ENCODE results near the gene GALNT6. TPM values are rescaled to one million over a fixed set of nuclear protein-coding genes. Genes with fewer than 3 reads are reported as not detected.
"Not testable (repeated sequence)": the region's sequence is repeated elsewhere in the genome, so short reads cannot be mapped to it uniquely, and the experiment has no call there.

GALNT6 gene
- polyA plus RNA-seq, 6 donors from 2014 or later = 3.3 to 25.6 (median 13.2) TPM

DNA sequence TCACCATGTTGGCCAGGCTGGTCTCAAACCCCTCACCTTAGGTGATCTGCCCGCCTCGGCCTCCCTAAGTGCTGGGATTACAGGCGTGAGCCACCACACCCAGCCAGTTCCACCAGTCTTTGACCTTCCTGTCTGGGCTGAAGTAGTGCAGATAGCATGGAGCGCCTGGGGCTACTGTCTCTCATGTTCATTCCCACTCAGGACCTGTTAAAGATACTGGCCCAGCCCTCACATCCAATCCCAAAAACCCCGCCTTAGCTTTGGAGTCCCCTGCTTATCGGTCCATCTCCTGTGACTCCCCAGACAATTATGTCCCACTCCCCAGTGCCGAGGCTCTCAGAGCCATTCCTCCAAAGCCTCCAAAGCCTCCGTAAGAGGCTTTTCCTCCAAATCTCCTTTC lies 32.7 kb downstream of the GALNT6 start:
- Mint-ChIP-seq H3K4me3 (peak overlapping the region in 7 of 8 donors; percentile 0 to 89 (median 74)), H3K36me3 (peaks cover 12 to 20% of the 10 kb centered on the region in 2 donors), H3K27me3 (no peaks in the 10 kb centered on the region), H3K27ac (peak overlapping the region; percentile 42 to 99 (median 96)), H3K9me3 (no peaks in the 10 kb centered on the region), H3K4me1 (peaks cover 41 to 69% (median 65%) of the 10 kb centered on the region in 3 donors)
- ATAC-seq (ENCODE audit: low read depth in 2 of 2) = no peak
- DNase-seq = no peak

DNA sequence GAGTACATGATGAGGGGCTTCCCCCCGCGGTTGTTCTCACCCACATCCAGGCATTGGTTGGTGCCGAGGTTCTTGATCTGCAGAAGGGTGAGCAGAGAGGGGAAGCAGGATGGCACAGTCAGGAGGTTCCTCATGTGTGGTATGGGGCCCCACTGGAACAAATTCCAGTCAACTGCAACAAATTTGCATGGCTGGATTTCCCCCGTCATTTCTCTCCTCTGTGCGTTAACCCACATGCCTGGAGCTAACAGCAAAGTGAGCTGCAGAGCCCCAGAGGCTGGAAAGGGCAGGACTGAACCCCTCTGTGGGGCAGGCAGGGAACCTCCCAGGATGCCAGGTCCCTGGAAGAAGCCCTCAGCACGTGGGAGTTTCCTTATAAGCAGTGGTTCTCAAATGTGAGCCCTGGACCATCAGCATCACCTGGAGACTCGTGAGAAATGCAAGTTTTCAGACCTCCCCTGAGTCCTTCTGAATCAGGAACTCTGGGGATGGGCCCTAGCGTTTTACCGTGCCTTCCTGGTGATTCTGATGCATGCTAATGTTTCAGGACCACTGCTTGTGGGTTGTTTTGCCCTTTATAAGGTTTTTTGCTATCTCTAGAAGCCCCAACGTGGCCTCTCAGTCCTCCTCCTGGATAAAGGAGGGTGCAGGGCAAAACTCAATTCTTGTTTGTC lies 33.7 kb downstream of the GALNT6 start:
- peak overlapping the region; percentile 46 to 89 (median 74) for H3K4me3 Mint-ChIP-seq
- H3K27ac Mint-ChIP-seq = peak overlapping the region; percentile 84 to 99 (median 96)
- no peaks in the 10 kb centered on the region for H3K9me3 Mint-ChIP-seq
- peak; percentile 87 for DNase-seq
- H3K36me3 Mint-ChIP-seq = peaks cover 12 to 20% of the 10 kb centered on the region in 2 donors
- peak; percentile 93 to 94 for ATAC-seq (ENCODE audit: low read depth in 2 of 2)
- H3K27me3 Mint-ChIP-seq = no peaks in the 10 kb centered on the region
- H3K4me1 Mint-ChIP-seq = peaks cover 41 to 70% (median 68%) of the 10 kb centered on the region in 3 donors

GRCh38 chr12:51351913-51352532 lies 39.2 kb downstream of the GALNT6 start:
- peak; percentile 38 to 58 for ATAC-seq (ENCODE audit: low read depth in 2 of 2)
- DNase-seq = peak; percentile 42
- no peaks in the 10 kb centered on the region for H3K36me3 Mint-ChIP-seq
- peaks cover 15 to 37% (median 35%) of the 10 kb centered on the region in 3 donors for H3K4me1 Mint-ChIP-seq
- no peak overlapping the region for H3K4me3 Mint-ChIP-seq
- no peaks in the 10 kb centered on the region for H3K9me3 Mint-ChIP-seq
- H3K27ac Mint-ChIP-seq = peak overlapping the region in 3 of 6 donors; percentile 39 to 84 (median 44)
- H3K27me3 Mint-ChIP-seq = peaks cover 0 to 4% (median 0%) of the 10 kb centered on the region in 3 donors

GRCh38 chr12:51349026-51349425 lies 42.2 kb downstream of the GALNT6 start:
- H3K9me3 Mint-ChIP-seq = no peaks in the 10 kb centered on the region
- peaks cover 0 to 7% (median 0%) of the 10 kb centered on the region in 3 donors for H3K27me3 Mint-ChIP-seq
- no peaks in the 10 kb centered on the region for H3K36me3 Mint-ChIP-seq
- H3K4me3 Mint-ChIP-seq = no peak overlapping the region
- ATAC-seq (ENCODE audit: low read depth in 2 of 2) = no peak
- no peak for DNase-seq
- peaks cover 24 to 47% (median 46%) of the 10 kb centered on the region in 3 donors for H3K4me1 Mint-ChIP-seq
- peak overlapping the region in 2 of 6 donors; percentile 69 to 78 for H3K27ac Mint-ChIP-seq

GRCh38 chr12:51348116-51348515 lies 43.1 kb downstream of the GALNT6 start:
- Mint-ChIP-seq H3K27me3 (peaks cover 0 to 7% (median 0%) of the 10 kb centered on the region in 3 donors), H3K4me1 (peaks cover 33 to 56% (median 55%) of the 10 kb centered on the region in 3 donors), H3K36me3 (no peaks in the 10 kb centered on the region), H3K4me3 (no peak overlapping the region), H3K27ac (peak overlapping the region in 4 of 6 donors; percentile 34 to 90 (median 72)), H3K9me3 (no peaks in the 10 kb centered on the region)
- DNase-seq (no peak), ATAC-seq (ENCODE audit: low read depth in 2 of 2) (no peak)

DNA sequence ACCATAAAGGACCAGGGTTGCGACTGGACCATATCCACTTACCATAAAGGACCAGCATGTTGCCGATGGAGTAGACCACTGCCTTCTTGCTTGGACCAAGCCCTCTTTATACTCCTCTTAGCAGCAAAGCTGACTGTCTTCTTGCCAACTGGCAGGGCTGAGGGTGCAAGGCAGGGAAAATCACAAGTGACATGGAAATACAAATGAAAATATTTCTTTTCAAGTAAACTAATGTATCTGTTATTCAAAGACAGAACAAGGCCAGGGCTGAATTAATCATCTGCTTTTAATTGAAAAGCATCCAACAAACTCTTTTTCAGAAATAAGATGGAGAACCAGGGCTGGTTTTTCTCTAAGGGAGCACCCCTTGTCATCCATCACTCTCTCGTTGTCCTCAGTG lies 44.6 kb downstream of the GALNT6 start, which contains the start of gene CELA1:
Gene CELA1 (minus strand): TSS at position 99 of the 400 bp plus-strand sequence. CDS start 41 bp downstream, at position 58.
- Mint-ChIP-seq H3K36me3 (no peaks in the 10 kb centered on the region), H3K4me3 (peak within 1 kb of the TSS in 1 of 8 donors; percentile 16), H3K27me3 (peaks cover 0 to 7% (median 0%) of the 10 kb centered on the region in 3 donors), H3K4me1 (peaks cover 40 to 60% (median 59%) of the 10 kb centered on the region in 3 donors), H3K9me3 (no peaks in the 10 kb centered on the region), H3K27ac (peak within 1 kb of the TSS in 3 of 6 donors; percentile 44 to 62 (median 53))
- ATAC-seq (ENCODE audit: low read depth in 2 of 2) (no peak), DNase-seq (no peak)

GRCh38 chr12:51345681-51346080 lies 45.5 kb downstream of the GALNT6 start:
- H3K36me3 Mint-ChIP-seq = no peaks in the 10 kb centered on the region
- H3K27me3 Mint-ChIP-seq = peaks cover 0 to 7% (median 0%) of the 10 kb centered on the region in 3 donors
- H3K27ac Mint-ChIP-seq = peak overlapping the region in 1 of 6 donors; percentile 62
- H3K4me1 Mint-ChIP-seq = peaks cover 47 to 62% (median 60%) of the 10 kb centered on the region in 3 donors
- H3K9me3 Mint-ChIP-seq = no peaks in the 10 kb centered on the region
- ATAC-seq (ENCODE audit: low read depth in 2 of 2) = no peak
- H3K4me3 Mint-ChIP-seq = no peak overlapping the region
- no peak for DNase-seq

GRCh38 chr12:51343201-51343600 lies 48.0 kb downstream of the GALNT6 start:
- Mint-ChIP-seq H3K36me3 (no peaks in the 10 kb centered on the region), H3K4me1 (peaks cover 47 to 60% (median 57%) of the 10 kb centered on the region in 3 donors), H3K27me3 (peaks cover 0 to 7% (median 0%) of the 10 kb centered on the region in 3 donors), H3K27ac (peak overlapping the region in 3 of 6 donors; percentile 5 to 86 (median 56)), H3K9me3 (no peaks in the 10 kb centered on the region), H3K4me3 (peak overlapping the region in 4 of 8 donors; percentile 12 to 67 (median 26))
- no peak for ATAC-seq (ENCODE audit: low read depth in 2 of 2)
- no peak for DNase-seq

- no peaks in the 10 kb centered on the region for H3K9me3 Mint-ChIP-seq
- DNase-seq (no peak), ATAC-seq (ENCODE audit: low read depth in 2 of 2) (no peak)
- H3K27ac Mint-ChIP-seq = peak overlapping the region in 2 of 6 donors; percentile 58 to 88
- peak overlapping the region in 1 of 8 donors; percentile 57 for H3K4me3 Mint-ChIP-seq
- peaks cover 47 to 60% (median 57%) of the 10 kb centered on the region in 3 donors for H3K4me1 Mint-ChIP-seq
- no peaks in the 10 kb centered on the region for H3K36me3 Mint-ChIP-seq
- H3K27me3 Mint-ChIP-seq = peaks cover 0 to 6% (median 0%) of the 10 kb centered on the region in 3 donors
Measured at GRCh38 chr12:51342416-51342815, 48.8 kb downstream of the GALNT6 start.

DNA sequence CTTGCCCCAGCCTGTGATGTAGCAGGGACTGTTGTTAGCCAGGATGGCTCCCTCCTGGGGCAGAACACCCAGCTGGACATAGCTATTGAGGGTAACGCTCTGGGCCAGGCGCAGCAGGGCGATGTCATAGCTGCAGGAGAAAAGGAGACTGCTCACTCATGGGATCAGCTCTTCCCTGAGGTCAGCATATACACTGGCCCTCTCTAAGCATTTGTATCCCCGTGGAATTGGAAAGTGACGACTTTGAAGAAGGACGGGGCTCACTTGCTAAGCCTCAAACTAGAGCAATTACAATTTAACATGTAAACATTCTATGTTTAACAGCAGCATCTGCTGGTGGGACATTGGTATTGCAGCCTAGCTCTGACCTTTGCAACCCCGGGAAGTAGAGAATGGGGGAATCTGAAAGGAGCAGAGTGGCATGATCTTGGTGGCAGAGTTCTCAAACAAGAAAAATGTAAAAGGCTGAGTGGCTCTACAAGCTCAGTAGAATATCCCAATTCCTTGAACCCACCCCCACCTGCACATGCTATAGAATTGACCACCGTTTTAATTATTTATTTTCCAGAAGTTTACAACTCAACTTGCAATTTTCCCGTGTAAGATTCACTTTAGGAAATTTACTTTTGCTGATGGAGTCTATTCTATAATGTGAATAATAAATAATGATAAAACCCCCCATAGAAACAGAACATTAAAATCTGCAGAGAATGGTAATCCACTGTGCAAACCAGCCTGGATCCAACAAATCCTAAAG lies 49.8 kb downstream of the GALNT6 start:
- Mint-ChIP-seq H3K4me3 (peak overlapping the region in 6 of 8 donors; percentile 32 to 71 (median 52)), H3K9me3 (no peaks in the 10 kb centered on the region)
- DNase-seq = peak; percentile 70

DNA sequence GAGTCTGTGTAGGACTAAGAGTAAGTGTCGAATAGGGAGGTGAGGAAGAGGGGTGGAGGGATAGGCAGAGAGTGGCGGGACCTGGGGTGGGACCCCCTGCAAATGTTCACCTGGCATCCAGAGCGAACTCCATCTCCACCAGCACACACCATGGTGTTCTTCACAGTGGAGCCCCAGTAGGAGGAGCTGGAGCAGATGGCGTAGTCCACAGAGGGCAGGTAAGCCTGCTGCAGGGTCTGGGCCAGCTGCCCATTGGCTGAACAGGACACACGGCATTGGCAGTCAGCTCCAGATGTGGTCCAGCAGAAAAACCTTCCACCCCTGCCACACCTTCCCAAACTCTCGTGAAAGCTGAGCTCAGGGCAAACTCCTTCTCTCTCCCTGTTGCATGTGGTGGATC lies 51.5 kb downstream of the GALNT6 start:
- peaks cover 0 to 5% (median 5%) of the 10 kb centered on the region in 3 donors for H3K27me3 Mint-ChIP-seq
- H3K9me3 Mint-ChIP-seq = no peaks in the 10 kb centered on the region
- no peaks in the 10 kb centered on the region for H3K36me3 Mint-ChIP-seq
- H3K27ac Mint-ChIP-seq = no peak overlapping the region
- peaks cover 42 to 51% (median 42%) of the 10 kb centered on the region in 3 donors for H3K4me1 Mint-ChIP-seq
- no peak overlapping the region for H3K4me3 Mint-ChIP-seq
- DNase-seq (no peak), ATAC-seq (ENCODE audit: low read depth in 2 of 2) (no peak)

More for the DNA sequence above, 49.8 kb downstream of the GALNT6 start:
- H3K27me3 Mint-ChIP-seq = no peaks in the 10 kb centered on the region
- H3K36me3 Mint-ChIP-seq = no peaks in the 10 kb centered on the region
- peak overlapping the region; percentile 23 to 88 (median 76) for H3K27ac Mint-ChIP-seq
- peak; percentile 65 to 73 for ATAC-seq (ENCODE audit: low read depth in 2 of 2)
- H3K4me1 Mint-ChIP-seq = peaks cover 50 to 60% (median 56%) of the 10 kb centered on the region in 3 donors

DNA sequence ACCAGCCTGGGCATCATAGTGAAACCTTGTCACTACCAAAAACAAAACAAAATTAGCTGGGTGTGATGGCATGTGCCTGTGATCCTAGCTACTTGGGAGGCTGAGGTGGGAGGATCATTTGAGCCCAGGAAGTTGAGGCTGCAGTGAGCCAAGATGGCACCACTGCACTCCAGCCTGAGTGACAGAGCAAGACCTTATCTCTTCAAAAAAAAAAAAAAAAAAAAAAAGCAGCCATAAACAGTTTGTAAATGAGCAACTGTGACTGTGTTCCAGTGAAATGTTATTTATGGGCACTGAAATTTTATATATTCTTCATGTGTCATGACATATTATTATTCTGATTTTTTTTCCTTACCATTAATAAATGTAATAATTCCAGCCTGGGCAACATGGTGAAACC lies 53.9 kb downstream of the GALNT6 start:
- not testable (repeated sequence) for H3K36me3 Mint-ChIP-seq; ATAC-seq (ENCODE audit: low read depth in 2 of 2); DNase-seq; H3K9me3 Mint-ChIP-seq; H3K4me3 Mint-ChIP-seq; H3K27ac Mint-ChIP-seq; H3K27me3 Mint-ChIP-seq
- peaks cover 18 to 27% (median 22%) of the 10 kb centered on the region in 3 donors for H3K4me1 Mint-ChIP-seq

DNA sequence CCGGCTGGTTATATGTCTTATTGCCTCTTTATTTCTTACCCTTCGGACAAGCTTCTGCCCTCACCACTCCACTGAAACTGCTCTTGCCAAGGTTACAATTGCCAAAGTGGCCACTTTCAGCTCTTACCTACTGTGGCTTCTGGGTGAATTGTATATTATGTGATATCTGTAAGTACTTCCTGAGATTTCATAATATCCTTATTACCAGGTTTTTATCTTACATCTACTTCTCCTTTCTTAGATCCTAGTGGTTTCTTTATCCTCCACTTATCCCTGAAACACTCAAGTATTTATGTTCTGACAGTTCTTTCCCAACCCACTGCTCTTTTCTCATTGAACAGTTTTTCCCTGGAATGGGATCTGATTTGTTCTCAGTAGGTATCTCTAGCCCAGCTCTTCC lies 55.3 kb downstream of the GALNT6 start:
- H3K4me3 Mint-ChIP-seq = no peak overlapping the region
- DNase-seq = no peak
- H3K27ac Mint-ChIP-seq = peak overlapping the region in 1 of 6 donors; percentile 12
- no peak for ATAC-seq (ENCODE audit: low read depth in 2 of 2)
- peaks cover 0 to 5% (median 5%) of the 10 kb centered on the region in 3 donors for H3K27me3 Mint-ChIP-seq
- H3K4me1 Mint-ChIP-seq = peaks cover 7 to 13% (median 10%) of the 10 kb centered on the region in 3 donors
- no peaks in the 10 kb centered on the region for H3K9me3 Mint-ChIP-seq
- H3K36me3 Mint-ChIP-seq = no peaks in the 10 kb centered on the region

Data from naive B cell (primary cell).